SK-N-SH (cell line): Measurements from ENCODE around the gene RGPD3. TPM values are rescaled to one million over a fixed set of nuclear protein-coding genes. Genes with fewer than 3 reads are reported as not detected.
"Not testable (repeated sequence)": the region's sequence is repeated elsewhere in the genome, so short reads cannot be mapped to it uniquely, and the experiment has no call there.

Source experiments
- CTCF ChIA-PET: fragments of 300-600, 350-600 bp; formaldehyde crosslinking; extraction: SDS; loops from one replicate; lab custom pipeline; 2021; lab: Yijun Ruan, JAX
- POLR2A ChIA-PET: fragments of 350-600 bp; sonication (Branson Sonifier 250); formaldehyde crosslinking; extraction: SDS; loops from one replicate; lab custom pipeline; 2020; ENCODE audit warnings: antibody characterized with exemption, inconsistent platforms; lab: Yijun Ruan, JAX
- DNase-seq: peaks from one replicate; pipeline ENCODE4 v3.0.0; 2012
- H2AFZ ChIP-seq: fragments of 200-600 bp; sonication (generic); 2 replicates; pipeline ENCODE4 v1.8.1; 2016; ENCODE audit warnings: antibody characterized with exemption, mild to moderate bottlenecking, low read depth
- H3F3A ChIP-seq: fragments of 200-600 bp; sonication (generic); replicated peaks from 2 replicates; pipeline ENCODE3; 2016; ENCODE audit warnings: antibody characterized with exemption, mild to moderate bottlenecking; ENCODE audit not compliant: insufficient read depth
- H3K27ac ChIP-seq, 2 experiments: fragments of 200-500 bp in 1 of 2; fragments of 200-600 bp in 1 of 2; sonication (Bioruptor generic) in 1 of 2; sonication (generic), shearing (Covaris generic) in 1 of 2; 2 replicates each; pipeline versions ENCODE4 v1.5.1 to v1.6.1; 2014 to 2016; ENCODE audit warnings: low read depth in 2 of 2, inconsistent platforms in 1 of 2, low read length in 1 of 2, mild to moderate bottlenecking in 1 of 2, mixed read lengths in 1 of 2
- H3K27me3 ChIP-seq: fragments of 200-600 bp; sonication (generic), shearing (Covaris generic); 2 replicates; pipeline ENCODE4 v1.6.1; 2016; ENCODE audit warnings: mixed run types; ENCODE audit not compliant: insufficient read depth
- H3K36me3 ChIP-seq, 2 experiments: fragments of 200-500 bp in 1 of 2; fragments of 200-600 bp in 1 of 2; sonication (Bioruptor generic) in 1 of 2; sonication (generic) in 1 of 2; replicated peaks in 1 of 2; 2 replicates each; pipeline versions ENCODE3 to v1.5.1; 2014 to 2016; ENCODE audit warnings: low read length in 1 of 2, mild to moderate bottlenecking in 1 of 2; ENCODE audit not compliant: insufficient read depth in 2 of 2, control insufficient read depth in 1 of 2
- H3K4me1 ChIP-seq, 2 experiments: fragments of 200-500 bp in 1 of 2; fragments of 200-600 bp in 1 of 2; sonication (Bioruptor generic) in 1 of 2; sonication (generic), shearing (Covaris generic) in 1 of 2; 2 replicates each; pipeline versions ENCODE4 v1.5.1 to v1.6.1; 2014 to 2016; ENCODE audit warnings: low read depth in 1 of 2, low read length in 1 of 2, mixed run types in 1 of 2; ENCODE audit not compliant: insufficient read depth in 2 of 2, control insufficient read depth in 1 of 2
- H3K4me2 ChIP-seq: fragments of 200-600 bp; sonication (generic), shearing (Covaris generic); 2 replicates; pipeline ENCODE4 v1.6.1; 2017; ENCODE audit warnings: mixed run types
- H3K4me3 ChIP-seq, 2 experiments: fragments of 200-500 bp in 1 of 2; fragments of 200-600 bp in 1 of 2; sonication (Bioruptor generic) in 1 of 2; sonication (generic), shearing (Covaris generic) in 1 of 2; 2 replicates each; pipeline versions ENCODE4 v1.5.1 to v1.8.1; 2014 to 2016; ENCODE audit warnings: low read depth in 2 of 2, inconsistent platforms in 1 of 2, low read length in 1 of 2, mild to moderate bottlenecking in 1 of 2, mixed read lengths in 1 of 2, moderate library complexity in 1 of 2
- H3K79me2 ChIP-seq: fragments of 200-600 bp; sonication (generic); 2 replicates; pipeline ENCODE4 v1.8.1; 2017; ENCODE audit warnings: mild to moderate bottlenecking; ENCODE audit not compliant: insufficient read depth
- H3K9ac ChIP-seq: fragments of 200-600 bp; sonication (generic); 2 replicates; pipeline ENCODE4 v1.6.1; 2017; ENCODE audit warnings: mixed run types
- H3K9me2 ChIP-seq: fragments of 200-600 bp; sonication (generic); 2 replicates; pipeline ENCODE4 v1.6.1; 2017; ENCODE audit warnings: mixed run types
- H3K9me3 ChIP-seq: fragments of 200-600 bp; sonication (generic); 2 replicates; pipeline ENCODE4 v1.6.1; 2017; ENCODE audit warnings: mixed run types, mild to moderate bottlenecking, moderate library complexity
- H4K20me1 ChIP-seq: fragments of 200-600 bp; sonication (generic); 2 replicates; pipeline ENCODE4 v1.6.1; 2017; ENCODE audit warnings: mild to moderate bottlenecking, mixed run types; ENCODE audit not compliant: insufficient read depth
- WGBS: methylation state at CpG from one replicate; pipeline ENCODE4 v1.1.6; 2017; ENCODE audit warnings: low lambda C conversion rate; 5-methylcytosine and 5-hydroxymethylcytosine counted together
- polyA plus RNA-seq, 3 experiments: library from polyadenylated mRNA; depleted of rRNA; stranded (reverse); fragments of >200 nt; gene quantifications; 2 replicates each; pipeline ENCODE4 v1.2.3, GENCODE V29; 2012

RGPD3 gene
- polyA plus RNA-seq, 1 of the 3 experiments (the other 2 are of a cell fraction): 0.05 TPM

DNA sequence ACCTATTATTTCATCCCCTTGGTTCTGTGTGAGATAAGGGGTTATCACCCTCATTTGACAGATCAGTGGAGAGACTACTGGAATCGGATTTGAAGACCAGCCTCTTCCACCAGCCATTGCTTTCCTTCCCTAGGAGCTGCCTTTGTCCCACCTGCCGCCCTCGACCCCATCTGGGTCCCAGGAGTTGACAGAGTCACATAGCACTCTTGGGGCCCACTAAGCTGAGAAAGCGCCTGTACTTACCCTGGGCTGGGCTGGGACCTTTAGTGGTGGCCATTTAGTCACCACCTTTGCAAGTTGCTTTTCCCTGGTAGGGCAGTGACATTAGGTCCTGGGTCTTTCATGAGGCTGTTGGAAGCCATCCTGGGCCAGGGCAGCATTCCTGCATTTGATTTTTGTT is 36.6 kb upstream of the RGPD3 start:
- H3K4me2 ChIP-seq, H3K27ac ChIP-seq, CTCF ChIA-PET, DNase-seq, H3F3A ChIP-seq, H3K9me3 ChIP-seq, H4K20me1 ChIP-seq, H3K9ac ChIP-seq, H3K9me2 ChIP-seq, H3K27me3 ChIP-seq, H3K4me1 ChIP-seq, H3K36me3 ChIP-seq, H2AFZ ChIP-seq, H3K4me3 ChIP-seq, H3K79me2 ChIP-seq, POLR2A ChIA-PET: not testable (repeated sequence)
- WGBS: 34% methylated on average over 4 of the region's 4 CpGs

DNA sequence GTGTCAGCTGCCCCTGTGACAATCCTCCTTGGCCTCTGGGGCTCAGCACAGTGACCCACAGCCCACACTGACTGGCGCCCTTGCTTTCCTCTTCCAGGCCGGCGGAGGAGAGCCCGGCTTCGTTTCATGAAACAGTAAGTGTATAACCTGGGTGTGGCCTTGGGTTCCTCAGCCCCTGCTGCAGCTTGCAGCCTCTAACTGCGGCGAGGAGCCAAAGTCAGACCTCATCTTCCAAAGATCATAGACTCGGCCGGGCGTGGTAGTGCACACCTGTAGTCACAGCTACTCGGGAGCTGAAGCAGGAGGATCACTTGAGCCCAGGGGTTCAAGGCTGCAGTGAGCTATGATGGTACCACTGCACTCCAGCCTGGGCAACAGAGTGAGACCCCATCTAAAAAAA is 36.0 kb upstream of the RGPD3 start:
- DNase-seq, H4K20me1 ChIP-seq, H3F3A ChIP-seq, H3K9ac ChIP-seq, H2AFZ ChIP-seq, H3K27ac ChIP-seq, H3K9me2 ChIP-seq, H3K36me3 ChIP-seq, POLR2A ChIA-PET, H3K9me3 ChIP-seq, H3K79me2 ChIP-seq, H3K4me2 ChIP-seq, H3K4me3 ChIP-seq, CTCF ChIA-PET, H3K27me3 ChIP-seq, H3K4me1 ChIP-seq: not testable (repeated sequence)
- 64% methylated on average over 4 of the region's 11 CpGs for WGBS

DNA sequence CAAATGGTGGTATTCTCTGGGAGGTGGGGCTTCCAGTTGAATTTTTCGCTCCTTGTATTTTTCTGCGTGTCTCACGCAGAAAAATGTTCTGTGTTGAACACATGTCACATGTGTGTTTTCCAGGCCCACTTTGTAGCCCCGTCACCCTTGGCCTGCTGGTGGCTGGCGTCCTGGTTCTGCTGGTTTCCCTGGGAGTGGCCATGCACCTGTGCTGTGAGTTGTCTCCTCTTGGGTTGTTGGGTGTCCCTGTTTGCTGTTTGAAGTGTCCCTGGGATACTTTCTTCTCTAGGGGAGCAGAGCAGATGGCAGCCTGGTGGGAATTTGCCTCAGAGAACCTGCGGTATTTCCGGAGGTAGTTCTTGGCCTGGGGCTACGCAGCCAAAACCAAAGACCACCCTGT is 34.1 kb upstream of the RGPD3 start:
- 71% methylated on average over 7 of the region's 8 CpGs for WGBS
- CTCF ChIA-PET, H3K4me3 ChIP-seq: not testable (repeated sequence)

DNA sequence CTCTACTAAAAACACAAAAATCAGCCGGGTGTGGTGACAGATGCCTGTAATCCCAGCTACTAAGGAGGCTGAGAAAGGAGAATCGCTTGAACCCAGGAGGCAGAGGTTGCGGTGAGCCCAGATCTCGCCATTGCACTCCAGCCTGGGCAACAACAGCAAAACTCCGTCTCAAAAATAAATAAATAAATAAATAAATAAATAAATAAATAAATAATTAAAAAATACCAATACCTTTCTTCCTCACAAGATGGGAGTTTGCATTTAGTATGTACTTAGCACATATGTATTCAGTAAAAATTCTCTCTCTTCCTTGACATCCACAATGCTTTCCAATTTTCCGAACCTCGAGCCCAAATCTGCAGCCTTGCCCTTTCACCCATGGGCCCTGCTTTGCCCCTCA is 32.1 kb upstream of the RGPD3 start:
- H3K4me1 ChIP-seq, H2AFZ ChIP-seq, H3K4me2 ChIP-seq, POLR2A ChIA-PET, H3K27ac ChIP-seq, H3K9ac ChIP-seq, H3K79me2 ChIP-seq, H4K20me1 ChIP-seq, H3K9me2 ChIP-seq, H3K4me3 ChIP-seq, H3K36me3 ChIP-seq, CTCF ChIA-PET, H3K9me3 ChIP-seq, DNase-seq, H3F3A ChIP-seq, H3K27me3 ChIP-seq: not testable (repeated sequence)
- 69% methylated on average over 6 of the region's 7 CpGs for WGBS

More for the DNA sequence above, 34.1 kb upstream of the RGPD3 start:
- H3K4me2 ChIP-seq, H3K79me2 ChIP-seq, POLR2A ChIA-PET, DNase-seq, H2AFZ ChIP-seq, H3K9ac ChIP-seq, H3K27ac ChIP-seq, H3F3A ChIP-seq, H3K9me3 ChIP-seq, H3K9me2 ChIP-seq, H3K4me1 ChIP-seq, H3K36me3 ChIP-seq, H3K27me3 ChIP-seq, H4K20me1 ChIP-seq: not testable (repeated sequence)

DNA sequence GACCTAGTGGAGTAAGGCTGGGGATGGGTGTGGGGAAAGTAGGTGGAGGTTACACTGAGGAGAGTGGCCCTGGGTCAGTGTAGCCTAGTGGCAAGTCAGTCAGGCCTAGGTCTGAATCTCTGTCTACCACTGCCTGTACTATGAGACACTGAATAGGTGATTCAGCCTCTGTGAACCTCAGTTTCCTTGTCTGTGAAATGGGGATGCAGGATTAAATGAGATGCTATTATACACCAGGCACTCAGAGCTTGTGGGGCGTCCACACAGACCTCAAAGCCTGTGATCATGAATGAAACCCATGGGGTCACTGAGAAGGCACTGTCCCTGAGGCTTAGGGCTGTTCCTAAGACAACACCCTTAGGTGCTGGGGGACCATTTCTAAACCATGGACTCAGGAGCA is 30.3 kb upstream of the RGPD3 start:
- DNase-seq, H3K9me3 ChIP-seq, H2AFZ ChIP-seq, CTCF ChIA-PET, H3F3A ChIP-seq, H3K36me3 ChIP-seq, H3K4me2 ChIP-seq, H3K9ac ChIP-seq, H4K20me1 ChIP-seq, H3K79me2 ChIP-seq, H3K27ac ChIP-seq, POLR2A ChIA-PET, H3K27me3 ChIP-seq, H3K4me3 ChIP-seq, H3K4me1 ChIP-seq, H3K9me2 ChIP-seq: not testable (repeated sequence)
- 25% methylated on average over 1 of the region's 1 CpG for WGBS

DNA sequence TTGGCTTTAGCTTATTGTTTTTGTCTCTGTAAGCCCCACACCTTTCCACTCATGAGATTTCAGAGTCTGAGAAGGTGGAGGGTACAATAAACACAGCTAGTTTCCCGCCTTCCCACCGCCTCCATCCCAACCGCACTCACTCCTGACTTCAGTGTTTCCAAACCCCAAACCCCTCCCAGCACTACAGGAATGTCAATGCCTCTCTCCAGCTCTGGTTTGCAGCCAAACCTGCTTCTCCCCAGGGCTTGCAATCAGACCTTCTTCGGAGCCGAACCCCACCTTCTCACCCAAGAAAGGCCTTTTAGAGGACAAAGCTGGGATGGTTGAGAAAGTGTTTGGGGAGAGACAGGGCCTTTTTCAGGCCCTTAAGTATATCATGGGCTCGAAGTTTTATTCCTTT is 24.7 kb upstream of the RGPD3 start:
- H3K9me2 ChIP-seq, H3K9me3 ChIP-seq, H4K20me1 ChIP-seq, H3K79me2 ChIP-seq, H3K36me3 ChIP-seq, H3F3A ChIP-seq, H3K27me3 ChIP-seq, H3K9ac ChIP-seq, H3K4me1 ChIP-seq, H3K4me2 ChIP-seq, H3K4me3 ChIP-seq, DNase-seq, POLR2A ChIA-PET, H3K27ac ChIP-seq, CTCF ChIA-PET, H2AFZ ChIP-seq: not testable (repeated sequence)
- 48% methylated on average over 5 of the region's 6 CpGs for WGBS

DNA sequence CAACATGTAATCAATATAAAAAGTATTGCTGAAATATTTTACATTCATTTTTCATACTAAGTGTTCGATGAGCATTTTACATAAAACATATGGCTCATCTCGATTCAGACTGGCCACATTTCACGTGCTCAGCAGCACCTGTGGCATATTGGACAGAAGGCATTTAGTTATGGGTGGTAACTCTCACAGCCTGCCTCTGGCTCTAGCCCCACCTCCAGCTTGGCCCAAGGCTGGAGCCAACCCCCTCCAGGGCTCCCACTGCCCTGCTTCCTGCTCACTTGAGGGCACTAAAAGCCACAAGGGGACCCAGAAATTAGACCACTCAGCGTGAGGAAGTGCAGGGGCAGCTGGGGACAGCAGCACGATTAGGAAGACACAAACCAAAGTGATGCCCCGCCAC is 24.2 kb upstream of the RGPD3 start:
- H3K79me2 ChIP-seq, H3F3A ChIP-seq, H4K20me1 ChIP-seq, DNase-seq, H3K36me3 ChIP-seq, POLR2A ChIA-PET, H3K9ac ChIP-seq, H3K27me3 ChIP-seq, CTCF ChIA-PET, H3K4me2 ChIP-seq, H2AFZ ChIP-seq, H3K27ac ChIP-seq, H3K4me3 ChIP-seq, H3K9me3 ChIP-seq, H3K4me1 ChIP-seq, H3K9me2 ChIP-seq: not testable (repeated sequence)
- 42% methylated on average over 4 of the region's 6 CpGs for WGBS
